ENCODE measurements around the gene ZNF212. TPM values are rescaled to one million over a fixed set of nuclear protein-coding genes. Genes with fewer than 3 reads are reported as not detected.
A peak's percentile ranks its signal among the peaks of the same experiment; 100 is the strongest.

Gene ZNF212
- total and polyA plus RNA-seq, 10 donors = 6.7 to 15.0 (median 12.8) TPM

- intact Hi-C loops (cut with DNase I; ENCODE audit: low total_unique reads) = no loop called here
- peaks cover 0 to 5% (median 0%) of the 10 kb centered on the region in 8 donors for H3K9me3 ChIP-seq
- H3K27me3 ChIP-seq (replicated peaks in 1 of 7) = no peaks in the 10 kb centered on the region
- no peaks in the 10 kb centered on the region for H3K4me1 ChIP-seq
- TF ChIP-seq POLR2A (IDR thresholded peaks at IDR 0.05) = no peak
- TF ChIP-seq, protein P1, sequence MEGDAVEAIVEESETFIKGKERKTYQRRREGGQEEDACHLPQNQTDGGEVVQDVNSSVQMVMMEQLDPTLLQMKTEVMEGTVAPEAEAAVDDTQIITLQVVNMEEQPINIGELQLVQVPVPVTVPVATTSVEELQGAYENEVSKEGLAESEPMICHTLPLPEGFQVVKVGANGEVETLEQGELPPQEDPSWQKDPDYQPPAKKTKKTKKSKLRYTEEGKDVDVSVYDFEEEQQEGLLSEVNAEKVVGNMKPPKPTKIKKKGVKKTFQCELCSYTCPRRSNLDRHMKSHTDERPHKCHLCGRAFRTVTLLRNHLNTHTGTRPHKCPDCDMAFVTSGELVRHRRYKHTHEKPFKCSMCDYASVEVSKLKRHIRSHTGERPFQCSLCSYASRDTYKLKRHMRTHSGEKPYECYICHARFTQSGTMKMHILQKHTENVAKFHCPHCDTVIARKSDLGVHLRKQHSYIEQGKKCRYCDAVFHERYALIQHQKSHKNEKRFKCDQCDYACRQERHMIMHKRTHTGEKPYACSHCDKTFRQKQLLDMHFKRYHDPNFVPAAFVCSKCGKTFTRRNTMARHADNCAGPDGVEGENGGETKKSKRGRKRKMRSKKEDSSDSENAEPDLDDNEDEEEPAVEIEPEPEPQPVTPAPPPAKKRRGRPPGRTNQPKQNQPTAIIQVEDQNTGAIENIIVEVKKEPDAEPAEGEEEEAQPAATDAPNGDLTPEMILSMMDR (IDR thresholded peaks at IDR 0.05 in 8 of 11, conservative IDR thresholded peaks at IDR 0.05 in 3 of 11) = no peak
- no peak for TF ChIP-seq POLR2AphosphoS5 (IDR thresholded peaks at IDR 0.05)
- peak; percentile 37 for DNase-seq
- WGBS, 5 donors = 61 to 93% (median 87%) methylated on average over 3 to 6 of the region's 6 CpGs
- no peak overlapping the region for H3K4me3 ChIP-seq
- peaks cover 0 to 48% (median 34%) of the 10 kb centered on the region in 6 donors for H3K36me3 ChIP-seq
- no peak overlapping the region for H3K27ac ChIP-seq
These were observed 12.5 kb upstream of the ZNF212 start for GRCh38 chr7:149226840-149227494.

DNA sequence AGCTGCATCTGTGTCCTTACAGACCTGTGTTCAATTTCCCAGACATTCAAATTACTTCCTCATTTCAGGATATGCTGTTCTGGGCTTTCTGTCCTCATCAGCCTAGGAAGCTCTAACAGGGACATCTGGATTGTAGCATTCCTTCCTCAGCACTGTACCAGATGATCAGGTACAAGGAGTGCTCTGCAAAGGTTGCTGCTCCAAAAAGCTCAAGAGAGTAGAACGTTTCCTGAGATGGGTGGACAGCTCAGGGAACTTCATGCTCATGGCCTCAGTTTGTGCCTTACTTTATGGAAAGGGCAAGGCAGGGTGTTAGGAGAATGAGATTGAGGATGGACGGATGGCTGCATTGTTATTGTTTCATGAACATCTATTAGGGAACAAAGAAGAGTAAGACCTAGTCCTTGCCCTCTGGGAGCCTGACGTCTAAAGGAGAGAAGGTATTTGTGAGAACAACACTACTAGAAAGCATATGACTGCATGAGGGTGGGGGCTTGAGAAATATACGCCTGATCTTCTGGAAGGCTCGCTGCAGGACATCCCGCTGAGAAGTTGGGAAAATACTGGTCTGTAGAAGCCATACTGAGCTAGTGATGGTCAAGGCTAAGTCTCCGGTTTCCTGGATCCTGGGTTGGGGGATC lies 10.5 kb upstream of the ZNF212 start:
- H3K27ac ChIP-seq = no peak overlapping the region
- TF ChIP-seq, protein P1 (IDR thresholded peaks at IDR 0.05 in 8 of 11, conservative IDR thresholded peaks at IDR 0.05 in 3 of 11) = no peak
- no peak for TF ChIP-seq POLR2A (IDR thresholded peaks at IDR 0.05)
- TF ChIP-seq POLR2AphosphoS5 (IDR thresholded peaks at IDR 0.05) = peak in 1 of 3 donors; percentile 33
- 51 to 67% (median 60%) methylated on average over 7 of the region's 7 CpGs for WGBS, 5 donors
- intact Hi-C loops (cut with DNase I; ENCODE audit: low total_unique reads) = no loop called here
- H3K4me1 ChIP-seq = no peaks in the 10 kb centered on the region
- no peak overlapping the region for H3K4me3 ChIP-seq
- peaks cover 0 to 5% (median 0%) of the 10 kb centered on the region in 8 donors for H3K9me3 ChIP-seq
- DNase-seq = no peak
- H3K27me3 ChIP-seq (replicated peaks in 1 of 7) = peaks cover 0 to 15% (median 0%) of the 10 kb centered on the region in 7 donors
- H3K36me3 ChIP-seq = peaks cover 0 to 28% (median 19%) of the 10 kb centered on the region in 6 donors

- intact Hi-C loops (cut with DNase I; ENCODE audit: low total_unique reads) = no loop called here
- H3K4me1 ChIP-seq = no peaks in the 10 kb centered on the region
- 58 to 76% (median 63%) methylated on average over 6 of the region's 6 CpGs for WGBS, 5 donors
These were observed 9.9 kb upstream of the ZNF212 start for GRCh38 chr7:149229526-149229925.

More at GRCh38 chr7:149229526-149229925, 9.9 kb upstream of the ZNF212 start:
- H3K27ac ChIP-seq = no peak overlapping the region
- no peak overlapping the region for H3K4me3 ChIP-seq
- H3K36me3 ChIP-seq = peaks cover 0 to 22% (median 13%) of the 10 kb centered on the region in 6 donors
- no peaks in the 10 kb centered on the region for H3K9me3 ChIP-seq
- TF ChIP-seq POLR2AphosphoS5 (IDR thresholded peaks at IDR 0.05) (no peak), POLR2A (IDR thresholded peaks at IDR 0.05) (no peak)
- TF ChIP-seq, protein P1 (IDR thresholded peaks at IDR 0.05 in 8 of 11, conservative IDR thresholded peaks at IDR 0.05 in 3 of 11) = no peak
- DNase-seq = peak; percentile 32
- peaks cover 0 to 21% (median 0%) of the 10 kb centered on the region in 7 donors for H3K27me3 ChIP-seq (replicated peaks in 1 of 7)
